Fibroblast of upper back skin (primary cell): ENCODE results near the gene CRB1.
"Not testable (repeated sequence)": the region's sequence is repeated elsewhere in the genome, so short reads cannot be mapped to it uniquely, and the experiment has no call there.

Experiments used
- DNase-seq: peaks from one replicate; pipeline ENCODE4 v3.0.0-alpha.2; 2013

CRB1 gene

GRCh38 chr1:197466813-197467212 lies 198.8 kb downstream of the CRB1 start:
- DNase-seq = no peak

GRCh38 chr1:197467881-197468280 lies 199.8 kb downstream of the CRB1 start:
- peak; percentile 80 for DNase-seq

GRCh38 chr1:197468543-197469175 lies 200.6 kb downstream of the CRB1 start:
- DNase-seq = no peak

GRCh38 chr1:197469620-197470210 lies 201.7 kb downstream of the CRB1 start:
- no peak for DNase-seq

- no peak for DNase-seq
Observed at GRCh38 chr1:197470330-197470729, 202.3 kb downstream of the CRB1 start.

- peak; percentile 25 for DNase-seq
Observed at GRCh38 chr1:197471248-197471985, 203.4 kb downstream of the CRB1 start.

- DNase-seq = peak; percentile 80
Observed at GRCh38 chr1:197472141-197472540, 204.1 kb downstream of the CRB1 start.

GRCh38 chr1:197480446-197480845 lies 212.4 kb downstream of the CRB1 start:
- no peak for DNase-seq

- DNase-seq = no peak
Observed at GRCh38 chr1:197481101-197481500, 213.0 kb downstream of the CRB1 start.

- DNase-seq = no peak
Observed at GRCh38 chr1:197485790-197486189, 217.7 kb downstream of the CRB1 start.

GRCh38 chr1:197486946-197487345 lies 218.9 kb downstream of the CRB1 start:
- peak; percentile 27 for DNase-seq

- not testable (repeated sequence) for DNase-seq
Observed at GRCh38 chr1:197491505-197491904, 223.5 kb downstream of the CRB1 start.

GRCh38 chr1:197496722-197497121 lies 228.7 kb downstream of the CRB1 start:
- no peak for DNase-seq

GRCh38 chr1:197510691-197511378 lies 242.8 kb downstream of the CRB1 start:
- DNase-seq = no peak

GRCh38 chr1:197515421-197515820 lies 247.4 kb downstream of the CRB1 start:
- no peak for DNase-seq

GRCh38 chr1:197519741-197520334 lies 251.8 kb downstream of the CRB1 start:
- peak; percentile 25 for DNase-seq

GRCh38 chr1:197521118-197521739 lies 253.2 kb downstream of the CRB1 start:
- peak; percentile 62 for DNase-seq

- DNase-seq = peak; percentile 17
Observed at GRCh38 chr1:197526736-197527371, 258.8 kb downstream of the CRB1 start.
